Neural crest cell (in vitro differentiated cells): ENCODE results near the gene CHEK2. TPM values are rescaled to one million over a fixed set of nuclear protein-coding genes. Genes with fewer than 3 reads are reported as not detected.

Experiments used
- DNase-seq: peaks from one replicate; pipeline ENCODE4 v3.0.0; 2021; ENCODE audit warnings: low read depth, mixed read lengths, low spot score
- H3K27ac Mint-ChIP-seq: one replicate; pipeline ENCODE4 v1.8.0; 2021; ENCODE audit warnings: mild to moderate bottlenecking, mixed read lengths; ENCODE audit not compliant: unreplicated experiment
- H3K27me3 Mint-ChIP-seq: 2 replicates; pipeline ENCODE4 v1.8.0; 2021; ENCODE audit warnings: low read depth, mild to moderate bottlenecking, mixed read lengths
- H3K36me3 Mint-ChIP-seq: 2 replicates; pipeline ENCODE4 v1.8.0; 2021; ENCODE audit warnings: low read depth, mild to moderate bottlenecking, mixed read lengths
- H3K4me1 Mint-ChIP-seq: 2 replicates; pipeline ENCODE4 v1.8.0; 2021; ENCODE audit warnings: mixed read lengths
- H3K4me3 Mint-ChIP-seq: one replicate; pipeline ENCODE4 v1.8.0; 2021; ENCODE audit warnings: mild to moderate bottlenecking, mixed read lengths
- H3K9me3 Mint-ChIP-seq: 2 replicates; pipeline ENCODE4 v1.8.0; 2021; ENCODE audit warnings: mixed read lengths
- CTCF ChIP-seq: fragments of 200-600 bp; sonication (generic); conservative IDR thresholded peaks from 2 replicates; pipeline ENCODE4 v1.5.0; 2021; ENCODE audit warnings: antibody characterized with exemption, mild to moderate bottlenecking
- total RNA-seq: library from RNA; stranded (reverse); gene quantifications from 2 replicates; pipeline ENCODE4 v1.2.1, GENCODE V29; 2021

Gene CHEK2
- total RNA-seq, 1 donor from 2014 or later = 44.2 TPM

GRCh38 chr22:28736301-28737155, 5.1 kb downstream of the CHEK2 start:
- Mint-ChIP-seq H3K9me3 (no peaks in the 10 kb centered on the region), H3K4me1 (peaks cover 30% of the 10 kb centered on the region), H3K36me3 (no peaks in the 10 kb centered on the region), H3K27me3 (no peaks in the 10 kb centered on the region), H3K4me3 (peak overlapping the region; percentile 38), H3K27ac (no peak overlapping the region)
- DNase-seq = no peak
- TF ChIP-seq CTCF = no peak

DNA sequence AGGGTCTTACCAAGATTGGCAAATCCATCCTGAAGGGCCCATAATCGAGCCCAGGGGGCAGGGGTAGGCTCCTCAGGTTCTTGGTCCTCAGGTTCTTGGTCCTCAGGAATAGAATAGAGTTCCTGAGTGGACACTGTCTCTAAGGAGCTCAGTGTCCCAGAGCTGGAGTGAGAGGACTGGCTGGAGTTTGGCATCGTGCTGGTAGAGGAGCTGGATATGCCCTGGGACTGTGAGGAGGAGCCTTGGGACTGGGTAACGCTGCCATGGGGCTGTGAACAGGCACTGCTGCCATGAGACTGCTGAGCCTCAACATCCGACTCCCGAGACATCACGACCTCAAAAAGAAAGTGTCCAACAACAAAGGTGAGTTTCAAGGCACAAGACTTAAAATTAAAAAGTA, 7.2 kb downstream of the CHEK2 start:
- DNase-seq = no peak
- TF ChIP-seq CTCF = no peak
- no peaks in the 10 kb centered on the region for H3K9me3 Mint-ChIP-seq
- H3K27me3 Mint-ChIP-seq = no peaks in the 10 kb centered on the region
- H3K27ac Mint-ChIP-seq = no peak overlapping the region
- H3K4me3 Mint-ChIP-seq = no peak overlapping the region
- no peaks in the 10 kb centered on the region for H3K36me3 Mint-ChIP-seq
- H3K4me1 Mint-ChIP-seq = peaks cover 19% of the 10 kb centered on the region

DNA sequence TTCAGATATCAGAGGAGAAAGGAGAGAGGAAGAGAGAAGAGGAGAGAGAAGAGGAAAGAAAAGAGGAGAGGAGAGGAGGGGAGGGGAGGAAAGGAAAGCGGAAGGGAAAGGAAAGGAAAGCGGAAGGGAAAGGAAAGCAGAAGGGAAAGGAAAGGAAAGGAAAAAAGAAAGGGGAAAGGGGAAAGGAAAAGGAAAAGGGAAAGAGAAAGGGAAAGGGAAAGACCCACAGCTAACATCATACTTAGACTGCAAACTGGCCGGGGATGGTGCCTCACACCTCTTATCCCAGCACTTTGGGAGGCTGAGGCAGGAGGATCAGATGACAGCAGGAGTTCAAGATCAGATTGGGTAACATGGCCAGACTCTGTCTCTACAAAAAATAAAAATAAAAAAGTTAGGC, 11.4 kb downstream of the CHEK2 start:
- Mint-ChIP-seq H3K36me3 (peaks cover 2% of the 10 kb centered on the region), H3K4me1 (no peaks in the 10 kb centered on the region), H3K27ac (no peak overlapping the region), H3K4me3 (no peak overlapping the region), H3K9me3 (no peaks in the 10 kb centered on the region), H3K27me3 (no peaks in the 10 kb centered on the region)
- no peak for TF ChIP-seq CTCF
- no peak for DNase-seq

- H3K4me1 Mint-ChIP-seq = no peaks in the 10 kb centered on the region
- H3K9me3 Mint-ChIP-seq = no peaks in the 10 kb centered on the region
- no peak overlapping the region for H3K4me3 Mint-ChIP-seq
- DNase-seq = no peak
- peaks cover 11% of the 10 kb centered on the region for H3K36me3 Mint-ChIP-seq
- no peak overlapping the region for H3K27ac Mint-ChIP-seq
- H3K27me3 Mint-ChIP-seq = no peaks in the 10 kb centered on the region
- no peak for TF ChIP-seq CTCF
Observed at GRCh38 chr22:28728621-28729313, 12.9 kb downstream of the CHEK2 start.

DNA sequence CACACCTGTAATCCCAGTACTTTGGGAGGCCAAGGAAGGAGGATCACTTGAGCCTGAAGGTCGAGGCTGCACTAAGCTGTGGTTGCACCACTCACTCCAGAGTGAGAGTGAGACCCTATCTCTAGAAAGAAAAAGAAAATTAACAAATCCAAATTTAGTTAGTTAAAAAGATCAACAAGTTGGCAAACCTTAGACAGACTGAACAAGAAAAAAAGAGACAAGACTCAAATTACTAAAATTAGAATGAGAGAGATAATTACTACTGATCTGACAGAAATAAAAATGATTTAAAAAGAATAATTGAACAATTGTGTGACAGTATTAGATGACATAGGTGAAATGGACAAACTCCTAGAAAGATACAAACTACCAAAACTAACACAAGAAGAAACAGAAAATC, 13.6 kb downstream of the CHEK2 start:
- TF ChIP-seq CTCF = no peak
- H3K4me3 Mint-ChIP-seq = no peak overlapping the region
- H3K4me1 Mint-ChIP-seq = no peaks in the 10 kb centered on the region
- H3K27me3 Mint-ChIP-seq = no peaks in the 10 kb centered on the region
- peaks cover 13% of the 10 kb centered on the region for H3K36me3 Mint-ChIP-seq
- H3K27ac Mint-ChIP-seq = no peak overlapping the region
- no peaks in the 10 kb centered on the region for H3K9me3 Mint-ChIP-seq
- no peak for DNase-seq
